NK-92 (cell line): ENCODE measurements around the gene TMEM121.
"Not testable (repeated sequence)": the region's sequence is repeated elsewhere in the genome, so short reads cannot be mapped to it uniquely, and the experiment has no call there.

Experiments used
- DNase-seq: peaks from one replicate; lab custom pipeline; 2025; ENCODE audit not compliant: unreplicated experiment; lab: John Stamatoyannopoulos, UW

Gene TMEM121

DNA sequence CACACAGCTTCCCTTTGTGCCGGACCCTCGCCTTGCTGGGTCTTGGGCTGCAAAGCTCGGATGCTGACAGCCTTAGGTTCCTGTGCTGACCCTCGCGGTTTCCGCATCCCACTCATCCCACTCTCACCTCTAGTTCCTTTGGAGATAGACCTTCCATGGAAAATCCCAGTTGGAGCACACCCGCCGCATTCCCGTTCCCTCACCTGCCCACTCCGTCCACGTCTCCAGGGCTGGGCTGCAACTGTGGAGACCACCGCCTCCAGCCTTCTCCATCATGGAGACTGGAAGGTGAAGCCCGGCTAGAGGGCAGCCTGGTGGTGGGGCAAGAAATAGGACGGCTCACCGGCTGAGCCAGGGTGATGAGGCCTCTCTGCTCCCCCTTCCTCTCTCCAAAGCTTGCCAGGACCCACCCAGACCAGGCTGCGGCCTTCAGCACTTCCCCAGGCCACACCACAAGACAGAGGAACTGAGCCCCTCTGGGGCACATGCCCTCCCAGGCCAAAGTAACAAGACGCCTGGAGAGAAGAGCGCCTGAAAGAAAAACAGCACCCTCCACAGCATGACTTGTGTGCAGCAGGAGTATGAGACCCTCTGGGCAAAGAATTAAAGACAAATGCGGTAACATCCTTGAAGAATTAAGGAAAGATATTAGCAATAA, 15.0 kb downstream of the TMEM121 start:
- DNase-seq, result no peak

DNA sequence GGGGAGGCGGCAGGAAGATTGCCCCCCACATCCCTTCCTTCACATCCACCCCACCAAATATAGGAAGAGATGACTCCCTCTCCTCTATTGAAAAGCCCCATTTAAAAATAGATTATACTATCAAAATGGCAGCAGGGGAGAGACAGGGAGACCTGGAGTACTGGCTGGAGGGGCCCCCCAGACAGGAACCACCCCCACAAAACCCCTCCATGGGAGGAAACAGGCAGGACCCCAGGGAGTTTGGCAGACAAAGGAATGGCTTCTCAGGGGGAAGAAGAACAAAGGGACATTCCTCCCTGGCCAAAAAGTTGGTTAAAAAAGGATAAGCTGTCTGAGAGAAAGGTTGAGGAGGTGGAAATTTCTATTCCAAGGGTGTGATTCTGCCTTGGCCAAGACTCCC, 19.3 kb downstream of the TMEM121 start:
- DNase-seq, result not testable (repeated sequence)

DNA sequence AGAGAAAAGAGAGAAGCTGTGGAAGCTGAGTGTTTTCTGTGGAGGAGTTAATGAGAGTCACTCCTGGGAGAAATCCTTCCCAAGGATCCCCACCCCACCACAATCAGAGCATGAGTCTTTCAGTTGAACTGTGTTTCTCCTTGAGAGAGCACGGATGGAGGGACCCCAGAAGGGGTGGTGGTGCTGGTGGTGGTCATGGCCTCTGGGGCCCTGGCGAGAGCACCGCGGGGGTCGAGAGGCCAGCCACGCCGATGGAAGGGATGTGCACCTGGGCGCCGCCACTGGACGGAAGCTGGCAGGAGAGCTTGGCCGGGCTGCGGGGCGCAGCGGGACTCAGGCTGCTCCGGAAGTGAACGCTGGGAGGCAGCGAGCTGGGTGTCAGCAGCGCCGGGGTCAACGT, 20.0 kb downstream of the TMEM121 start:
- DNase-seq, result not testable (repeated sequence)

DNA sequence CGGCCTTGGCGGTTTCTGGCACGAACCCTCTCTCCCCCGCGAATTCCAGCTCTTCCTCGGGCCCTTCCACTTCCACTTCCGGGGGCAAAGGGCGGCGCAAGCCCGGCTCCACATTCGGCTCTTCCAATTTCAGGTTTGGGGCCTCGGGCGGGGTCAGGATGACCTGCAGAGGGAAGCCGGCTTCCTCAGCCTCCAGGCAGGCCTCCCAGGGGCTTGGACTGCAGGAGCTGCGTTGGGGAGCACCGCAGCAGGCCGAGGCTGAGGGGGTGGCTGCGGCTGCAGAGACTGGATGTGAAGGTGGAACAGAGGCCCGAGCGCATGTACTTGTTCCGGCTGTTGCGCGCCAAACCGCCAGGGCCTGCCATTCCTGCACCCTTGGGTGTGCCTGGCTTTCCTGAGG, 20.7 kb downstream of the TMEM121 start:
- not testable (repeated sequence) for DNase-seq

DNA sequence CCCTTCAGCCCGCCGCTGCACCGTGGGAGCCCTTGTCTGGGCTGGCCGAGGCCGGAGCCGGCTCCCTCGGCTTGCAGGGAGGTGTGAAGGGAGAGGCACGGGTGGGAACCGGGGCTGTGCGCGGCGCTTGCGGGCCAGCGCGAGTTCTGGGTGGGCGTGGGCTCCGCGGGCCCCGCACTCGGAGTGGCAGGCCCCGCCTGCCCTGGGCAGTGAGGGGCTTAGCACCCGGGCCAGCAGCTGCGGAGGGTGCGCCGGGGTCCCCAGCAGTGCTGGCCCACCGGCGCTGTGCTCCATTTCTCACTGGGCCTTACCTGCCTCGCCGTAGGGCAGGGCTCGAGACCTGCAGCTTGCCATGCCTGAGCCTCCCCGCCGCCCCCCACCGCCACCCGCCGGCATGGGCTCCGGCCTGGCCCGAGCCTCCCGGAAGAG, 21.4 kb downstream of the TMEM121 start:
- DNase-seq, result no peak

DNA sequence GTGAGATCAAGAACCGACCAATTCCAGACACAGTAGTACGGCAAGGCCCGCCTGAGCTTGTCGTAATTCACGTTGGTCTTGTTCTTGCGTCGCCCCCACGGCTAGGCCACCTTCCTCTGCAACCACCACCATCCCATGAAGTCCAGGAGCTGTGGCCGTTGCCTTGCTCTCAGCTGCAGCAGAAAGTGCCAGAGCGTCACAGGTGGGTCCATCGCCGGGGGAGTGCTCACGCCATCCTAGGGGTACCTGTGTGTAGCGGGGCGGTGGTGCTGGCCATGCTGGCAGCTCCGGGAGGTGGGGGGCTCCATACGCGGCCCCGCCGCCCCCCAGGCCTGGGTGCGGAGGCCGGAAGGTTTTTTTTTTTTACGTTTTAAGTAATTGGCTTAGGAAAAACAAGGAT, 23.1 kb downstream of the TMEM121 start:
- no peak for DNase-seq

DNA sequence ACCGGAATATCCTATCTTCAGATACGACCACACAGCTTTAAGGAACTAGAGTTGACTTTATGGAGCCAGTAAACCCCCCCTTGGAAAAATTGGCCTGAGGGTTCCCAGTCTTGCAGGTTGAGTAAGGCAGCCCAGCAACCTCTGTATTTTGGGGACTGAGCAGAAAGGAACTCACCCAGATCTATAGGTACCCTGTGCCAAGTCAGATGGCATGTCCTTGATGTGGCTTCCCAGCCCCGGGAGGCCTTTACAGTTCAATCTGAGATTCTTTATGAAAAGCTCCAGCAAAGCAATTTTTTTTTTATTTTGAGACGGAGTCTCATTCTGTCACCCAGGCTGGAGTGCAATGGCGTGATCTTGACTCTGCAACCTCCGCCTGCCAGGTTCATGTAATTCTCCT, 27.6 kb downstream of the TMEM121 start:
- DNase-seq, result no peak

DNA sequence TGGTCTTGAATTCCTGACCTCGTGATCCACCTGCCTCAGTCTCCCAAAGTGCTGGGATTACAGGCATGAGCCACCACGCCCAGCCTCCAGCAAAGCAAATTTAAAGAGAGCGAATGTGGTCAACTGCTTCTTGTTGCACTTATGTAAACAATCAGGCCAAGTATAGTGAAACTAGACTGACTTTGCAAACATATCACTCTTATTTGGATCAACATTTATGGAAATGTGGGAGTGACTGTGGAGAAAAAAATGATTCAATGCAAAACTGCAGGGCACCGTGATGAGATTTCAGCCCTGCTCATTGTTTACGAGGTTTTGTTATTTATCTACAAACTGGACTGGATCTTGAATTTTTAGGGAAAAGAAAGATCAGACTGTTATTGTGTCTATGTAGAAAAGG, 28.1 kb downstream of the TMEM121 start:
- no peak for DNase-seq

DNA sequence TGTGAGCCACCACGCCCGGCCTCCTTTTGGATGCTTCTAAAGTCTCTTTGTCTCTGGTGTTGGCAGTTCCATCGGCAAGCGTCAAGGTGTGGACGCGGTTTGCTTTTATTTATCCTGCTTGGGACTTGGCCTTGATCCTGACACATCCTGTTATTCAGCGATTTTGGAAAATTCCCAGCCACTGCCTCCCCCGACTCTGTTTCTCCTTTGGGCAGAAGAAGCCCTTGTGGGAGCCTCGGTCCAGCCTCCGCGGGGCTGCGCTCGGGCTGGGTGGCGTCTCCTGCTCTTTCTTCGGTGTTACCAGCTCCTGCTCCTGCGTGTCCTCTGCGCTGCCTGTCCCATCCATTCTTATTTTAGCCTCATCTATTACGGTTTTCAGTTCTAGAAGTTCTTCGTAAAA, 31.3 kb downstream of the TMEM121 start:
- not testable (repeated sequence) for DNase-seq

DNA sequence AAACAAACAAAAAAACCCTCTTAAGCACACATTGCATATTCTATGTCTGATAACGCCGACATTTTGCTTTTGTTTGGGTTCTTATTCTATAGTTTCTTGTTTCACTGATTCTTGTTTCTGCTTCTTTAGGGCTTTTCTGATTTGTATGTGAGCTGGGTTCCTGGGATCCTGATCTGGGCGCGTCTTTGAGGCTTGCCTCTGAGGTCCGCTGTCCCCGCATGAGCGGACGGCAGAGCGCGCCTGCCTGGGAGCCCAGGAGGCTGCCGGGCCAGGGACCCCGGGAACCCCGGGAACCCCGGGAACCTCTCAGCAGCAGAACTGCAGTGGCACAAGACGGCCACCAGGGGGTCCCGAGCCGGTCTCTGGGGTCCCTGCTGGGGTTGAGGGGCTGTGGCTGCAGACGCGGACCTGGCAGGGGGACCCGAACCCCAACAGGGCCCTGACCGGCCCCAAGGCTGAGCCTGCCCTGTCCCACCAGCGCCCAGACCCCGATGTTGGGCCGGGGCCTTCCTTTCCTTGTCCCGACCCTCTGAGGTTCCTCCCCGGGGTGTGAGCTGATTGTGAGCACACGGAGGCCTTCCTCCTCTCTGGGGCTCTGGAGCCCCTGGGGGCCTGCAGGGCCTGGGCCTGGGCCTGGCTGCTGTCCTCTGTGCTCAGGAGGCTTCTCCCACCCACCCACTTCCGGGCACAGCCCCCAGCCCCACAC, 32.2 kb downstream of the TMEM121 start:
- not testable (repeated sequence) for DNase-seq

DNA sequence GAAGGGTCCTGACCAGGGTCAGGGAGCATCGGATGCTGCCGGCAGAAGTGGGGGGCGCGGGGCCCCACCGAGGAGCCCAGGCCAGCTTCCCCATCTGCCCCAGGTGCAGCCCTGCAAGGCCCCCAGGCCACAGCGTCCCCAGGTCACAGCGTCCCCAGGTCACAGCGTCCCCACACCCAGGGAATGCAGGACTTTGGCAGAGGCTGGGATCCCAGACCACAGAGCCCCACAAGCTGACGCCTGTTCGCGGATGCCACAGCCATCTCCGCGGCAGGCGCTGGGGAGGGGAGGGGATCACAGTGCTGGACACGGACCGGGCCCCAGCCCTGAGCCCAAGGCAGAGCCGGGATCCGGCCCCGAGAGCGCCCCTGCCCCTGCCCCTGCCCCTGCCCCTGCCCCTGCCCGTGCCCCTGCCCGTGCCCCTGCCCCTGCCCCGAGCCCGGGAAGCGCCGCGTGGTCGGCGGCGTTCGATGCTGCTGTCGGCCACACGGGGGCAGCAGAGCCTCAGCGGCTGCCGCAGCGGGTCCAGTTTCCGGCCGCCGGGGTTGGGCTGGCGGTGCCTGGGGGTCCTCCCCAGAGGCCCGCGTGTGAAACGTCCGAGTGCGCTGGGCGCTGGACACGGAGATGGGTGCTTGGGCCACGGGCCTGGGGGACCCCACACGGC, 33.1 kb downstream of the TMEM121 start:
- not testable (repeated sequence) for DNase-seq

DNA sequence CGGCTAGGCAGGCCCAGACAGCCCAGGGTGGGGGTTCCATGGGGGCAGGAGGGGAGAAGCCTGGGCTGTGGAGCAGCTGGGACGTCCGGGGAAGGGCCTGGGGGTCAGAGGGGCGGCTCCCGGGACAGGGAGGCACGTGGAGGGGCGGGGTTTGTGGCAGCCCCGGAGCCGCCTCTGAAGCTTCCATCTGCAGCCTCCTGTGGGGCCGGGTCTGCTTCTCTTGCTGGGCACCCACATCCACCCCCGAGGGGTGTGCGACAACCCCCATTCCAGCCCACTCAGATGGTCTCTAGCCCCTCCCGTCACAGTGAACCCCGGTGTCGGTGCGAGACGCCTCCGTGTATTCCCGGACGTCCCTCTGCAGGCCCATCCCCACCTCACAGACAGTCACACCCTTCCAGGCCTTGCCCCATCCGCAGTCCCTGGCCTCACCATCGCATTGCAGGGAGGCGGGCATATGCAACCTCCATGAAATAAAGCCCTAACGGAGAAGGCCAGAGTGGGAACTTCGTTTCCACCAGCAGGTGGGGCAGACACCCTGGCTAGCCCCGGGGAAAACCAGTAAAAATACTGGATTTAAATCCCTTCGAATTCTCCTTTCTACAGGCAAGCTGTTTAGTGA, 33.8 kb downstream of the TMEM121 start:
- DNase-seq, result not testable (repeated sequence)

DNA sequence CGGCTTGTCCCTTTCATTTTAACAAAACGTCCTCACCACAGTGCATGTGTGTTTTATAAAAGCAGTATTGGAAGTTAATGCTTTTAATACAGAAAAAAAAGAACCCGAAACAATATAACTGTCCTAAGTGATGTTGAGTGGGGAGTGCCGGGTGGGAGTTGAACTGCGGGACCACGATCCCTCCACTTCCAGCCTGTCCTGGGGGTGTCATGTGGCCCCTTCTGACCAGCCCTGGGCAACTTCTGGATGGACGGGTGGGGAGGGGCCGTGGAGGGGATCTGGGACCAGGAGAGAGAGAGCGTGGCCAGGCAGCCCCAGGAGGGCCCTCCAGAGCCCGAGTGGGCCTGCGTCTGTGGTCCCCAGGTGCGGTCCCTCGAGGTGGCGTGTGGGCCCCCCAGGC, 35.0 kb downstream of the TMEM121 start:
- DNase-seq, result not testable (repeated sequence)

DNA sequence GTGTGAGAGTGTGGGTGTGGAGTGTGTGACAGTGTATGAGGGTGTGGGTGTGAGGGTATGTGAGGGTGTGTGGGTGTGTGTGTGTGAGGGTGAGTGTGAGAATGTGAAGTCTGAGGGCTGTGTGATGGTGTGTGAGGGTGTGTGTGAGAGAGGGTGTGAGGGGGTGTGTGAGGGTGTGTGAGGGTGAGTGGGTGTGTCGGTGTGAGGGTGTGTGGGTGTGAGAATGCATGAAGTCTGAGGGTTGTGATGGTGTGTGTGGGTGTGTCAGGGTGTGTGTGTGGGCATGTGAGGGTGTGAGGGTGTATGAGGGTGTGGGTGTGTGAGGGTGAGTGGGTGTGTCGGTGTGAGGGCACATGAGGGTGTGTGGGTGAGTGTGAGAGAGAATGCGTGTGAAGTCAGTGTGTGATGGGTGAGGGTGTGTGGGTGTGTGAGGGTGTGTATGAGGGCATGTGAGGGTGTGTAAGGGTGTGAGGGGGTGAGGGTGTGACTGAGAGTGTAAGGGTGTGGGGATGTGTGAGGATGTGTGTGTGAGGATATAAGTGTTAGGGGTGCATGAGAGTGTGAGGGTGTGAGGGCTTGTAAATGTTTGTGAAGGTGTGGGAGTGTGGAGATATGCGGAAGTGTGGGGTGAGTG, 36.4 kb downstream of the TMEM121 start:
- no peak for DNase-seq

DNA sequence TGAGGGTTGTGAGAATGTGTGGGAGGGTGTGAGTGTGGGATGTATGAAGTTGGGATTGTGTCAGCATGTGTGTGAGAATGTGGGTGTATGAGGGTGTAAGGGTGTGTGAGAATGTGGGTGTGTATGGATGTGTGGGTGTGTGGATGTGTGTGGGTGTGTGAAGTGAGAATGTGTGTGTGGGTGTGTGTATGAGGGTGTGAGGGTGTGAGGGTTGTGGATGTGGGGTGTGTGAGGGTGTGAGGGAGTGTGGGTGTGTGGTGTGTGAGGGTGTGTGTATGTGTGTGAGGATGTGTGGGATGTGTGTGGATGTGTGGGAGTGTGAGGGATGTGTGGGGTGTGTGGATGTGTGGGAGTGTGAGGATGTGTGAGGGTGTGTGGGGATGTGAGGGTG, 37.0 kb downstream of the TMEM121 start:
- DNase-seq, result no peak

DNA sequence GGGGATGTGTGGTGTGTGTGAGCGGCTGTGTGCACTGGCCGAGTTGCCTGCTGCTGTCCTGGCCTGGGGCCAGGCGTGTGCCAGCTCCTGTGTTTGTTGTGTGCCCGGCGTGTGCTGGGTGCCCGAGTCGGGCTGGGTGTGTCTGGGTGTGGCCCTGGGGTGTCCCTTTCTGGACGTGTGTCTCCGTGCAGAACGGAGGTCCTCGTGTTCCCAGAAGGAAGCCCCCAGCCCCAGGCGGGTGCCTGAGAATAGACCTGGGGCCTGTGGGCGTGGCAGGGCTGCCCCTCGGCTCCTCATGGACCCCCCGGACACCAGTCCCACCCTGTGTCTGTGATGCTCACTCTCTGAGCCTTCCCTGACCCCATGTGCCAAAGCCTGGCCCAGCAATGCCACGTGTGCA, 38.2 kb downstream of the TMEM121 start:
- not testable (repeated sequence) for DNase-seq

DNA sequence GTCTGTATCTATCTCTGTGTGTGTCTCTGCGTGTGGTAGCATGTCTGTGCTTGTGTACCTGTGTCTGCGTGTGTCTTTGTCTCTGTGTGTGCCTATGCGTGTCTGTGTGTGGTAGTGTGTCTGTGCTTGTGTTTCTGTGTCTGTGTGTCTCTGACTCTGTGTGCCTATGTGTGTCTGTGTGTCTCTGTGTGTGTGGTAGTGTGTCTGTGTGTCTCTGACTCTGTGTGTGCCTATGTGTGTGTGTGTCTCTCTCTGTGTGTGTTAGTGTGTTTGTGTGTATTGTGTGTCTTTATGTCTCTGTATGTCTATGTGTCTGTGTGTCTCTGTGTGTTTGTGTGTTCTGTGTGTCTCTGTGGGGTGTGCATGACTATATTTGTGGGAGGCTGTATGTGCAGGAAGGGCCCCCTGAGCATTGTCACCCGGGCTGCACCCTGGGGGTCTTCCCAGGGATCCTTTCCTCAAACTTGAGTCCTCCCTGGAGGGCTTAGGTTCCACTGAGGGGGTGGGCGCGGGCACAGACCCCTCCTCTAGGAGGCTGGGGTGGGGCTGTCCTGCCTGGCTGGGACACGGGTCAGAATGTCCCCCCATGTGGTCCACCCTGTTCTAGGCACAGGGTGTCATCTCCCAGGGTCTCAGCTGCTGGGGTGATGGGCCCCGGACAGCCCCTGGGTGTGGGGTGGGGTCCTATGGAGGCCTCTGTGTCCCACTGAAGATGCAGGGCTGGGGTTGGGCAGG, 39.0 kb downstream of the TMEM121 start:
- not testable (repeated sequence) for DNase-seq

DNA sequence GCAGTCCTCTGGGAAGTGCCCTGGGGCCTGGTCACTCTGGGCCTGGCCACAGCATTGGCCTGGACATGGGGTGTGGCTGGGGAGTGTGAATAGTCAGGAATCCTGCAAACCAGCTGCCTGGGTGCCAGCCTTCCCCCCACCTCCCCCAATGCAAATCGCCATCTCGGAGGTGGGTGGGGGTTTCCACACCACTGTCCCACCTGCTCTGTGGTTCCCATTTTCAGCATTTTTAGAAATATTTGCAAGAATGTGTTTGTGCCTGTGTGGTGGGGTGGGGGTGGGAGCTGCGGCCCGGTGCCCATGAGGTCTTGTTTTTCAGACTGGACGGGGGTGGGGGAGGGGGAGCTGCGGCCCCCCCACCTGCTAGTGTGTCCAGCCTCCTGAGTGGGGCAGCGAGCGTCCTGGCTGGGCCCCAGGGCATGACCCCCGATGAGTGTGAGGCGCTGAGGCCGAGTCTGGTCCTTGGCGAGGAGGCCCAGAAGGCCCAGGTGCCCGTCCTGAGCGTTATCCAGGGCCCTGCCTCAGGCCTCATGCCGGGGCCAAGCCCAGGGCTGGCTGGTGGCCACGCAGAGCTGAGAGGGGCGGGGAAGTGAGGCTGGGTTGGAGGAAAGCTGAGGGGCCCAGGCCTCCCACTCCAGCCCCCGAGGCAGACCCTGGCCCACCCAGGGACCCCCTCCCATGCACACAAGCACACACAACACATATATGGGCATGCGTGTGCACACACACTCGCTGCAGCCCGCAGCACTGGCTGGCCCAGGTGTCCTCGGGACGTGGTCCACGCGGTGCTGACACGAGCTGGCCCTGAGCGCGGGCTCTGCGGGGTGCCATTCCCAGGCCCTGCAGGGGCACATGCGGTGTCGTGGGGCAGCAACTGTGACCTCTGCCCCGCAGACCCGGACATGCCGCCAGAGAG, 40.1 kb downstream of the TMEM121 start:
- not testable (repeated sequence) for DNase-seq
